ENCODE measurements around the gene BDKRB1. TPM values are rescaled to one million over a fixed set of nuclear protein-coding genes. Genes with fewer than 3 reads are reported as not detected.

Gene BDKRB1
- total RNA-seq, 1 experiment from 2014 or later = not detected

DNA sequence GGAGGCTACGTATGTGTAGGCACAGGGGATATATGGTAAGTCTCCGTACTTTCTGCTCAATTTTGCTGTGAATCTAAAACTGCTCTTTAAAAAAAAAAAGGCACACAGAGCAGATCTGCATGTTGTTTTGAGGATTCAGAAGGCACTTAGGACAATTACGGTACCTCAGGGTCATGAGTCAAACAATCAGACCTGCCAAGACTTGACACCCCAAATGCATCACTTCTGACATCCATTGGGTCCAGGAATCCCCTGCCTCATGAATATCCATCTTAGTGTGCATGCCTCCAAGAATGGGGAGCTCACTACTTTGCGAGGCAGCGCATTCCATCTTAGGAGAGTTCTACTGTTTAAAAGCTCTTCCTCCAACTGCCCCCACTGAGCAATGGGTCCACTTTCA is 48.3 kb upstream of the BDKRB1 start:
- in situ Hi-C loops (cut with HindIII; ENCODE audit: low pct_unique_long_range_greater_than_20kb, low sequenced_read_pairs) (no loop called here), intact Hi-C loops (cut with micrococcal nuclease; ENCODE audit: unreplicated experiment) (no loop called here)
- Histone ChIP-seq H3K4me3 (ENCODE audit: low read depth in 2 of 2, low read length in 2 of 2) (no peak overlapping the region), H3K36me3 (ENCODE audit: control insufficient read depth, insufficient read depth, low read length) (no peaks in the 10 kb centered on the region), H3K27me3 (ENCODE audit: control insufficient read depth, insufficient read depth, low read length) (no peaks in the 10 kb centered on the region), H3K4me1 (ENCODE audit: control insufficient read depth, insufficient read depth, low read length) (no peaks in the 10 kb centered on the region), H3K27ac (ENCODE audit: low read length) (no peak overlapping the region), H3K9me3 (ENCODE audit: control insufficient read depth, insufficient read depth, low read depth, low read length) (no peaks in the 10 kb centered on the region)
- TF ChIP-seq SIN3A (IDR thresholded peaks at IDR 0.05; ENCODE audit: borderline replicate concordance, insufficient read depth, low read depth, low read length) (no peak), TCF7L2 (IDR thresholded peaks at IDR 0.05; ENCODE audit: low read depth, low read length) (no peak), POLR2AphosphoS5 (IDR thresholded peaks at IDR 0.05; ENCODE audit: low read depth, low read length) (no peak)
- TF ChIP-seq, protein P1, sequence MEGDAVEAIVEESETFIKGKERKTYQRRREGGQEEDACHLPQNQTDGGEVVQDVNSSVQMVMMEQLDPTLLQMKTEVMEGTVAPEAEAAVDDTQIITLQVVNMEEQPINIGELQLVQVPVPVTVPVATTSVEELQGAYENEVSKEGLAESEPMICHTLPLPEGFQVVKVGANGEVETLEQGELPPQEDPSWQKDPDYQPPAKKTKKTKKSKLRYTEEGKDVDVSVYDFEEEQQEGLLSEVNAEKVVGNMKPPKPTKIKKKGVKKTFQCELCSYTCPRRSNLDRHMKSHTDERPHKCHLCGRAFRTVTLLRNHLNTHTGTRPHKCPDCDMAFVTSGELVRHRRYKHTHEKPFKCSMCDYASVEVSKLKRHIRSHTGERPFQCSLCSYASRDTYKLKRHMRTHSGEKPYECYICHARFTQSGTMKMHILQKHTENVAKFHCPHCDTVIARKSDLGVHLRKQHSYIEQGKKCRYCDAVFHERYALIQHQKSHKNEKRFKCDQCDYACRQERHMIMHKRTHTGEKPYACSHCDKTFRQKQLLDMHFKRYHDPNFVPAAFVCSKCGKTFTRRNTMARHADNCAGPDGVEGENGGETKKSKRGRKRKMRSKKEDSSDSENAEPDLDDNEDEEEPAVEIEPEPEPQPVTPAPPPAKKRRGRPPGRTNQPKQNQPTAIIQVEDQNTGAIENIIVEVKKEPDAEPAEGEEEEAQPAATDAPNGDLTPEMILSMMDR (IDR thresholded peaks at IDR 0.05) = no peak
- TF ChIP-seq, protein P2, sequence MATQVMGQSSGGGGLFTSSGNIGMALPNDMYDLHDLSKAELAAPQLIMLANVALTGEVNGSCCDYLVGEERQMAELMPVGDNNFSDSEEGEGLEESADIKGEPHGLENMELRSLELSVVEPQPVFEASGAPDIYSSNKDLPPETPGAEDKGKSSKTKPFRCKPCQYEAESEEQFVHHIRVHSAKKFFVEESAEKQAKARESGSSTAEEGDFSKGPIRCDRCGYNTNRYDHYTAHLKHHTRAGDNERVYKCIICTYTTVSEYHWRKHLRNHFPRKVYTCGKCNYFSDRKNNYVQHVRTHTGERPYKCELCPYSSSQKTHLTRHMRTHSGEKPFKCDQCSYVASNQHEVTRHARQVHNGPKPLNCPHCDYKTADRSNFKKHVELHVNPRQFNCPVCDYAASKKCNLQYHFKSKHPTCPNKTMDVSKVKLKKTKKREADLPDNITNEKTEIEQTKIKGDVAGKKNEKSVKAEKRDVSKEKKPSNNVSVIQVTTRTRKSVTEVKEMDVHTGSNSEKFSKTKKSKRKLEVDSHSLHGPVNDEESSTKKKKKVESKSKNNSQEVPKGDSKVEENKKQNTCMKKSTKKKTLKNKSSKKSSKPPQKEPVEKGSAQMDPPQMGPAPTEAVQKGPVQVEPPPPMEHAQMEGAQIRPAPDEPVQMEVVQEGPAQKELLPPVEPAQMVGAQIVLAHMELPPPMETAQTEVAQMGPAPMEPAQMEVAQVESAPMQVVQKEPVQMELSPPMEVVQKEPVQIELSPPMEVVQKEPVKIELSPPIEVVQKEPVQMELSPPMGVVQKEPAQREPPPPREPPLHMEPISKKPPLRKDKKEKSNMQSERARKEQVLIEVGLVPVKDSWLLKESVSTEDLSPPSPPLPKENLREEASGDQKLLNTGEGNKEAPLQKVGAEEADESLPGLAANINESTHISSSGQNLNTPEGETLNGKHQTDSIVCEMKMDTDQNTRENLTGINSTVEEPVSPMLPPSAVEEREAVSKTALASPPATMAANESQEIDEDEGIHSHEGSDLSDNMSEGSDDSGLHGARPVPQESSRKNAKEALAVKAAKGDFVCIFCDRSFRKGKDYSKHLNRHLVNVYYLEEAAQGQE (IDR thresholded peaks at IDR 0.05; ENCODE audit: insufficient read depth in 1 of 2, low read depth in 2 of 2, low read length in 1 of 2) = no peak
- no peak for DNase-seq (ENCODE audit: low read depth, low spot score)
- no peak for ATAC-seq
- ChIA-PET POLR2A (no interaction called here), CTCF (no interaction called here)
- BruUV-seq (replicated peaks) = no TSS peak

DNA sequence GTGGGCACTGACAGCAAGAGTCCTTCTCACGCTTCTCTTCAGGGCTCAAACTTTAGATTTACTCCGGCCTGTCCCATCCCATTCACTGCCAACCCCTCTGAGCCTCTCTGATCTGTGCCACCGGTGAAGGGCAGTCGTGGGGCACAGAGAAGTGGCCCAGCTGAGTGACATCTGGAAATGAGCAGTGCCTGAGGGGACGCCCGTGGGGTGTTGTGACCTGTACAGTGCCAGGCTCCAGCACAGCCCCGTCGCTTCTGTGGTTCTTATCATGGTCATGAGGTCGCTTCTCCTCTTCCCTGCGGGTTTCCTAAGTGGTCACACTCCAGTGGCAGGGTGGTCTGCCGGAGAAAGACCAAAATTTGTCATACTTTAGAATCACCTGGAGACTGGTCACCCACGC is 47.3 kb upstream of the BDKRB1 start:
- H3K4me1 ChIP-seq (ENCODE audit: control insufficient read depth, insufficient read depth, low read length) = no peaks in the 10 kb centered on the region
- no TSS peak for BruUV-seq (replicated peaks)
- no peaks in the 10 kb centered on the region for H3K9me3 ChIP-seq (ENCODE audit: control insufficient read depth, insufficient read depth, low read depth, low read length)
- DNase-seq (ENCODE audit: low read depth, low spot score) (no peak), ATAC-seq (no peak)
- no peaks in the 10 kb centered on the region for H3K36me3 ChIP-seq (ENCODE audit: control insufficient read depth, insufficient read depth, low read length)
- TF ChIP-seq POLR2AphosphoS5 (IDR thresholded peaks at IDR 0.05; ENCODE audit: low read depth, low read length) = no peak
- TF ChIP-seq, protein P2 (IDR thresholded peaks at IDR 0.05; ENCODE audit: insufficient read depth in 1 of 2, low read depth in 2 of 2, low read length in 1 of 2) = no peak
- no peak for TF ChIP-seq TCF7L2 (IDR thresholded peaks at IDR 0.05; ENCODE audit: low read depth, low read length)
- no peak for TF ChIP-seq SIN3A (IDR thresholded peaks at IDR 0.05; ENCODE audit: borderline replicate concordance, insufficient read depth, low read depth, low read length)
- TF ChIP-seq, protein P1 (IDR thresholded peaks at IDR 0.05) = no peak
- in situ Hi-C loops (cut with HindIII; ENCODE audit: low pct_unique_long_range_greater_than_20kb, low sequenced_read_pairs) = no loop called here
- CTCF ChIA-PET = no interaction called here
- intact Hi-C loops (cut with micrococcal nuclease; ENCODE audit: unreplicated experiment) = no loop called here
- H3K27ac ChIP-seq (ENCODE audit: low read length) = no peak overlapping the region
- no peaks in the 10 kb centered on the region for H3K27me3 ChIP-seq (ENCODE audit: control insufficient read depth, insufficient read depth, low read length)
- POLR2A ChIA-PET = no interaction called here
- H3K4me3 ChIP-seq (ENCODE audit: low read depth in 2 of 2, low read length in 2 of 2) = no peak overlapping the region
